Breast epithelium (tissue), 3 donors: ENCODE data around the gene BAZ2B.

ENCODE experiments used
- POLR2A ChIP-seq: fragments of 450-650 bp; IDR thresholded peaks from one replicate; pipeline ENCODE4 v1.6.1; 2016; ENCODE audit warnings: antibody characterized with exemption, mild to moderate bottlenecking, moderate library complexity
- POLR2AphosphoS5 ChIP-seq, 3 donors: sonication (generic); formaldehyde crosslinking; IDR thresholded peaks; one replicate each; pipeline ENCODE4 v1.6.1; 2017; ENCODE audit warnings: antibody characterized with exemption in 3 of 3
- TF ChIP-seq, protein P1 (sequence below), 3 donors: fragments of 450-650 bp; IDR thresholded peaks; one replicate each; pipeline ENCODE4 v1.5.1; 2016 to 2017; ENCODE audit warnings: antibody characterized with exemption in 3 of 3, mild to moderate bottlenecking in 3 of 3, moderate library complexity in 3 of 3

DNA sequence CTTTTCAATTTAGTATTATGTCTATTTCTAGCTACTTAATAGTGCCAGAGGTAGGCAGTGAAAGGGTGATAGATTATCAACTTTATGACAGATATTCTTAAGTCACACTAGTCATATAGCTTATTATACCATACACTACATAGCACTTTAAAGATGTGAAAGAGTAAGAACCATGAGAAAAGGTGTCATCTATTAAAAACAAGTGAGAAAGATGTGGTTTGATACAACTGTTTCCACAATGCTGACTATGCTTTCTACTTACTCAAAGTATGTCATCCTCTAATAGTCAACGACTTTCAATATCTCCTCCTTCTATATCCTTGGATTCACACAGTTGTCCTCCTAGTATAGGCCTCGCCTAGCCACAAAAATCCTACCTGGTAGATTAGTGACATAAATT, 196.9 kb downstream of the BAZ2B start:
- TF ChIP-seq, protein P1, sequence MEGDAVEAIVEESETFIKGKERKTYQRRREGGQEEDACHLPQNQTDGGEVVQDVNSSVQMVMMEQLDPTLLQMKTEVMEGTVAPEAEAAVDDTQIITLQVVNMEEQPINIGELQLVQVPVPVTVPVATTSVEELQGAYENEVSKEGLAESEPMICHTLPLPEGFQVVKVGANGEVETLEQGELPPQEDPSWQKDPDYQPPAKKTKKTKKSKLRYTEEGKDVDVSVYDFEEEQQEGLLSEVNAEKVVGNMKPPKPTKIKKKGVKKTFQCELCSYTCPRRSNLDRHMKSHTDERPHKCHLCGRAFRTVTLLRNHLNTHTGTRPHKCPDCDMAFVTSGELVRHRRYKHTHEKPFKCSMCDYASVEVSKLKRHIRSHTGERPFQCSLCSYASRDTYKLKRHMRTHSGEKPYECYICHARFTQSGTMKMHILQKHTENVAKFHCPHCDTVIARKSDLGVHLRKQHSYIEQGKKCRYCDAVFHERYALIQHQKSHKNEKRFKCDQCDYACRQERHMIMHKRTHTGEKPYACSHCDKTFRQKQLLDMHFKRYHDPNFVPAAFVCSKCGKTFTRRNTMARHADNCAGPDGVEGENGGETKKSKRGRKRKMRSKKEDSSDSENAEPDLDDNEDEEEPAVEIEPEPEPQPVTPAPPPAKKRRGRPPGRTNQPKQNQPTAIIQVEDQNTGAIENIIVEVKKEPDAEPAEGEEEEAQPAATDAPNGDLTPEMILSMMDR (IDR thresholded peaks at IDR 0.05) = no peak
- TF ChIP-seq POLR2A (no peak), POLR2AphosphoS5 (IDR thresholded peaks at IDR 0.05) (no peak)
